Panc1 (cell line): ENCODE measurements around the gene B3GALT5.

Experiments
- CTCF ChIP-seq: fragments of 450-650 bp; IDR thresholded peaks from 2 replicates; pipeline ENCODE4 v1.5.1; 2017; ENCODE audit warnings: mild to moderate bottlenecking
- POLR2AphosphoS5 ChIP-seq: IDR thresholded peaks from 2 replicates; pipeline ENCODE4 v1.6.1; 2012; ENCODE audit warnings: mild to moderate bottlenecking, low read depth, low read length, moderate library complexity
- REST ChIP-seq, 2 experiments: IDR thresholded peaks; 2 replicates each; pipeline ENCODE4 v1.6.1; 2011 to 2012; ENCODE audit warnings: low read depth in 2 of 2, control low read depth in 1 of 2, low read length in 1 of 2, mild to moderate bottlenecking in 1 of 2, moderate library complexity in 1 of 2; ENCODE audit not compliant: insufficient read depth in 1 of 2
- TCF7L2 ChIP-seq: IDR thresholded peaks from 2 replicates; pipeline ENCODE4 v1.6.1; 2011; ENCODE audit warnings: mild to moderate bottlenecking, low read depth, low read length, inconsistent platforms

- TF ChIP-seq REST (IDR thresholded peaks at IDR 0.05; ENCODE audit: insufficient read depth in 1 of 2, low read depth in 2 of 2, low read length in 1 of 2), result no peak
- TF ChIP-seq CTCF, result no peak
- TF ChIP-seq TCF7L2, result no peak
- TF ChIP-seq POLR2AphosphoS5, result no peak
These were observed 72.5 kb downstream of the B3GALT5 start for GRCh38 chr21:39685236-39685635.
